AG09319 (cell line): ENCODE data around the gene NUMB.

Source experiments
- DNase-seq: peaks from one replicate; pipeline ENCODE4 v3.0.0-alpha.2; 2010; ENCODE audit warnings: low read depth; ENCODE audit errors: extremely low read depth
- TF ChIP-seq, protein P1 (sequence below): IDR thresholded peaks from 2 replicates; pipeline ENCODE4 v1.5.1; 2011; ENCODE audit warnings: low read depth, mild to moderate bottlenecking, inconsistent platforms, low read length, moderate library complexity

The NUMB gene

DNA sequence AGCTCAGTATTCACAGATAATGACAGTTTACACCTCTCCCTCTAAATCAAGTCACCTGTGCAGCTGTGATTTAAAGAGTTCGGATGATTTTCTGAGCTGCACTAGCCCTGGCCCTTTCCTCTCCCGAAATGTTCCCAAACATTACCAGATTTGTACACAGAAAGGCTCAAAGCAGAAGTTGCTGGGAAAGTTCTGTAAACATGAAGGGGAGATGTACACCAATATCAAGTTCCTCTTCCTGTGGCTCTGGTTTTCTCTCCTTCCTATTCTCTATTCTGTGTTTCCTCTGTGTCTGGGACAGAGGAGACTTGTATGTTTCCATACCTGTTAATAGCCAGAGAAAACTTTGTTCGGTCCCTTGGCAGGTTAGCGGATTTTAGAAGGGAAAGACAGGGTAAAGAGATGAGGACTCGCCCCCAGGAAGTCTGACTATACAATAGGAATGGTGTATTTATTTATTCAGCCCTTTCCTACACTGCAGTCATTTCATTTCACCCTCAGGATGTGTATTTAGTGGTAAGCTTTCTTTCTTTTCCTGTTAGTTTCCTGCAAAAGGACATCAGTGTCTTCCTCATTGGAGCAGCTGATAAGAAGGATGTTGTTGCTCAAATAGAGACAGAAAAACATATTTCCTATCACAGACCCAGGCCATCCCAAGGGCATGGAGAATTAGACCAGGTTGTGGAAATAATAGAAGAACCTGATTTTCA lies 7.6 kb upstream of the NUMB start:
- TF ChIP-seq, protein P1, sequence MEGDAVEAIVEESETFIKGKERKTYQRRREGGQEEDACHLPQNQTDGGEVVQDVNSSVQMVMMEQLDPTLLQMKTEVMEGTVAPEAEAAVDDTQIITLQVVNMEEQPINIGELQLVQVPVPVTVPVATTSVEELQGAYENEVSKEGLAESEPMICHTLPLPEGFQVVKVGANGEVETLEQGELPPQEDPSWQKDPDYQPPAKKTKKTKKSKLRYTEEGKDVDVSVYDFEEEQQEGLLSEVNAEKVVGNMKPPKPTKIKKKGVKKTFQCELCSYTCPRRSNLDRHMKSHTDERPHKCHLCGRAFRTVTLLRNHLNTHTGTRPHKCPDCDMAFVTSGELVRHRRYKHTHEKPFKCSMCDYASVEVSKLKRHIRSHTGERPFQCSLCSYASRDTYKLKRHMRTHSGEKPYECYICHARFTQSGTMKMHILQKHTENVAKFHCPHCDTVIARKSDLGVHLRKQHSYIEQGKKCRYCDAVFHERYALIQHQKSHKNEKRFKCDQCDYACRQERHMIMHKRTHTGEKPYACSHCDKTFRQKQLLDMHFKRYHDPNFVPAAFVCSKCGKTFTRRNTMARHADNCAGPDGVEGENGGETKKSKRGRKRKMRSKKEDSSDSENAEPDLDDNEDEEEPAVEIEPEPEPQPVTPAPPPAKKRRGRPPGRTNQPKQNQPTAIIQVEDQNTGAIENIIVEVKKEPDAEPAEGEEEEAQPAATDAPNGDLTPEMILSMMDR, result no peak
- no peak for DNase-seq

DNA sequence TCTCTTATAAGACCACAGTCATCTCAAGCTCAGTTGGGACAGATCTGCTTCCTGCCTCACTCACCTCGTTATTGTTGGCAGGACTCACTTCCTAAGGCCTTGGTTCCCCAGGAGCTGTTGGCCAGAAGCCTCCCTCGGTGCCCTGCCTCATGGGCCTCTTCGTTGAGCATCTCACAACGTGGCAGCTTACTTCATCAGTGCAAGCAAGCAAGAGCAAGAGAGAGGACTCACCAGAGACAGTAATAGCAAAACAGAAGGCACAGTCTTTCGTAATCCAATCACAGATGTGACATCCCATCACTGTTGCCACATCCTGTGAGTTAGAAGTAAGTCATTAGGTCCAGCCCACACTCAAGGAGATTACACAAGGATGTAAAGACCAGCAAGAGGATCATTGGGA lies 5.1 kb upstream of the NUMB start:
- DNase-seq, result peak; percentile 74
- TF ChIP-seq, protein P1, result no peak

DNA sequence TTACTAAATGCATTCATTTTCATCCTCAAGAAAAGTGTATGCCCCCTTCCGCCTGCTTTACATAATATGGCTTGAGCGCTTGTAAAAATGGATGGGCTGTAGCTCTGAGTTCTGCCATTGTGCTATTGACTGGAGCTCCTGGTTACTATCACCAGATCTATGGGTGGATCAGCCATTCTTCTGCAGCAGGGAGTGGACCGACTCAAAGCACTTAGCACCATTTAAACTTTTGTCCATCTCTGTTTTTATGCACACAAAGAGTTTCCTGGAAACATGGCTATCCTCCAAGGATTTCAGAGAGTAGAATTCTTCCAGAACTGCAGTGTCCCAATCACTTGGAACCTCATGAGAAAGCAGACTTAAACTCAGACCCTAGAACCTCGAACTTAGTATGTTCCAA lies 4.5 kb upstream of the NUMB start:
- TF ChIP-seq, protein P1, result no peak
- DNase-seq, result no peak

DNA sequence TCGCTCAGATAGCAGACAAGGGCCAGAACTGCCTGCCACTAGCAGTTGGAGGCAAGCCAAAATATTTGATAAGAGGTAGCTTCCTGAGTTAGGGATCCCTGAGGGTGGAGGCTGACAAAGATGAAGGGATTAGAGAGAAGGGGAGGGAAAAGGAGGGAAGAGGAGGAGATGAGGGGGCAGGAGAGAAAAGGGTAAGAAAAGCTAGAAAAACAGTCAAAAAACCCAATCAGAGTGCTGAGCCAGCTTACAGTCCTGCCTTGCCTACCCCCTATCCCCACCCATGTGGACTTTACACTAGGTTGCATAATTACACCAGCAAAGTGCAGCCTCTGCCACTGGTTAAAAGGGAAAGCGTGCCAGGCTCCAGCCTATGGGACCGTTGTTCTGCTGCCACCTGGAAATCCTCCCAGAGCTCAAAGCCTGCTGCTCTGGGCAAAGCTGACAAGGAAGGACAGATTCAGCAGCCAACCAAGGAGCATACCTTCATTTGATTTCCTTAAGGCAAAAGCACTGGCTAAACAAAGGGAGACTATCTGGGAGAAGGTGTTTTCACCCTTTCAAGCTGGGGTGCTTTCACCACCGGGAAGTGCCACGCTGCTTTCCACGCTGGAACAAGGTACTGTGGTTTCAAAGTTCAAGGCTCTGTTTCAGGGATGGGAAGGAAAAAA lies 3.8 kb upstream of the NUMB start:
- TF ChIP-seq, protein P1, result no peak
- DNase-seq, result peak; percentile 49

DNA sequence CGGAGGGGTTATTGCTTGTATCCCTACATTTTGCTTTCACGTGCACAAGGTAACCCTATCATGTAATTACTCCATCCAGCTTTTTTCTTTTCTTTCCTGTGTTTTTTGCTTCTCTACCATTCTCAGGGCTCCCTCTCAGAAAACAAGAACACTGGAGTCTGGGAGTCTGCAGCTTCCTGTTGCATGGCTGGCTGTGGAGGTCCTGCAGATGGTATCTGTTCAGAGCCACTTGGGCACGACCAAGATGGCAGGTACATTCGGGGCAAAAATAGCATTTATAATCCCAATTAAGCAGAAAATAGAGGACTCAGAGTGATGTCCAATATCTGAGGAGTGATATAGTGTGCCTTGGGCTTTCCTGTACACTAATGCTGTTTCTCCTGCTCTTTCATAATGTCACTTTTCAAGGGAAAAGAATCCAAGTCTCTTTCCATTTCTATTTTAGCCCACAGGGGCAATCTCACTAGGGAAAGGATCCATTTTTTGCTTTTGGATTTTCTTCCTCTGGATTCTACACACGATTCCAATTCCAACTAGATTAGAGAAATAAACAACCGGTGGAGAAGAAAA lies 3.2 kb upstream of the NUMB start:
- TF ChIP-seq, protein P1, result no peak
- no peak for DNase-seq

DNA sequence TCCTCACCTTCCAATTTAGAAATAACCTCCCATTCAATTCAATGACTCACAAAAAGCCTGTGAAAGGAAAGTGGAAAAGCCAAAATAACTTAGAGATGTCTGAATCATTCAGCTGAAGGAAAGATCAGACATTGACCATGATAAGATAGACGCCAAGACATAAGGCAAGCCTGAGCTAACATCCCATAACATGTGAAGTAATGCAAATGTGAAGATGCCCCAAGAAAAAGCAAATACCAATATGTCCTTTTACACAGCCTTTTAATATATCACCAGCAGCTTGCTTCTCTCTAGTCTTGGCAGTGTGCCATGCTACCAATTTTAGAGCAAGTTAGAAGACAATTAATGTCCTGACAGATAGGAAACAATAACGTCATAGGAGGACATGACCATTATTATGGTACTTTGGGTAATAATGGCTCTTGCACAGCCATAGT lies 2.4 kb upstream of the NUMB start:
- no peak for DNase-seq
- TF ChIP-seq, protein P1, result no peak

DNA sequence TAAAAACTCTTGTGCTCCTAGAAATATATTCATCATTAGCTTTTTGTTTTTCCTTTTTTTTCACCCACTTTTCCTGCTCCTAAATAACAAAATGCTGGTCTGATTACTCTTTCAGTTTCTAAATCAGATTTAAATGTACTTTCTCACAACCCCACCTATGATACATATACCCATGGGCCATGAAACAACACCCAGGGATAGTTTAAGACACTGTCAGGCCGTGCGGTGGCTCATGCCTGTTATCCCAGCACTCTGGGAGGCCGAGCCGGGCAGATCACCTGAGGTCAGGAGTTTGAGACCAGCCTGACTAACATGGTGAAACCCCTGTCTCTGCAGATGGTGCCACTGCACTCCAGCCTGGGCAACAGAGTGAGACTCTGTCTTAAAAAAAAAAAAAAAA lies 1.6 kb upstream of the NUMB start:
- TF ChIP-seq, protein P1, result no peak
- no peak for DNase-seq
